ENCODE measurements around the gene CNTLN.
"Not testable (repeated sequence)": the region's sequence is repeated elsewhere in the genome, so short reads cannot be mapped to it uniquely, and the experiment has no call there.

Gene CNTLN

DNA sequence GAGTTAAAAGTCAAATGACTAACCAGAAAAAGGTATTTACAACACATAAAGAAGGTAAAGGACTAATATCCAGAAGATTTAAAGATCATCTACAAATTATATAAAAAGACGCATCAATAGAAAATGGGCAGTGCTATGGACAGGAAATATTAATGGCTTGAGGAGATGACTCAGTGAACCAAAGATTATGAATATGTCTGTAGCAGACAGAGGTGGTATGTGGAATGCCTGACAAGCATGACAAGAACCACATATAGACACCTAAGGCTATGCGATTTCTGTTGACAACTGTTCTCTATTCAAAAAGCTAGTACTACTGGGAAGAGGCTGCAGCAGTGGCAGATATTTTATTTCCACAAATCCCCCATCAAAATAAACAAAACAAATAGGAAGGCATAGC is 267.0 kb downstream of the CNTLN start:
- in situ Hi-C loops (cut with MboI; ENCODE audit: low sequenced_read_pairs) = no loop called here

DNA sequence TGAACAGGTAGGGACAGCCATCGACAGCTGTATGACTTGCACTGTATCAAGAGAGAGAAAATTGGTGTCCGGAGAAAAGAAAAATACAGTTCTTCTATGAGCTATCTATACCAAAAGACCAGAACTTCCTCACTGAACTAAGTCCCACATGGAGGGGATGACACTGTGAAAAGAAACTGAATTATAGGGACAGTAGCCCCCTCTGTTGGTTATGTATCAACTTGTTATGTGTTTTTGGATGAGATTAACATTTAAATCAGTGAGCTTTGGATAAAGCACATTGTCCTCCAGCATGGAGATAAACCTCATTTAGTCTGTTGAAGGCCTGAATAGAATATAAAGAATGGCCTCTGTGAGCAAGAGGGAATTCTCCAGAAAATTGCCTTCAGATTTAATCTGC is 267.5 kb downstream of the CNTLN start:
- in situ Hi-C loops (cut with MboI; ENCODE audit: low sequenced_read_pairs) = no loop called here

GRCh38 chr9:17403539-17403938 is 268.7 kb downstream of the CNTLN start:
- in situ Hi-C loops (cut with MboI; ENCODE audit: low sequenced_read_pairs) = no loop called here

GRCh38 chr9:17414986-17415385 is 280.1 kb downstream of the CNTLN start:
- in situ Hi-C loops (cut with MboI; ENCODE audit: low sequenced_read_pairs) = no loop called here

GRCh38 chr9:17422994-17423680 is 288.3 kb downstream of the CNTLN start:
- in situ Hi-C loops (cut with MboI; ENCODE audit: low sequenced_read_pairs) = no loop called here

- in situ Hi-C loops (cut with MboI; ENCODE audit: low sequenced_read_pairs) = no loop called here
Measured at GRCh38 chr9:17423681-17424011, 288.8 kb downstream of the CNTLN start.

DNA sequence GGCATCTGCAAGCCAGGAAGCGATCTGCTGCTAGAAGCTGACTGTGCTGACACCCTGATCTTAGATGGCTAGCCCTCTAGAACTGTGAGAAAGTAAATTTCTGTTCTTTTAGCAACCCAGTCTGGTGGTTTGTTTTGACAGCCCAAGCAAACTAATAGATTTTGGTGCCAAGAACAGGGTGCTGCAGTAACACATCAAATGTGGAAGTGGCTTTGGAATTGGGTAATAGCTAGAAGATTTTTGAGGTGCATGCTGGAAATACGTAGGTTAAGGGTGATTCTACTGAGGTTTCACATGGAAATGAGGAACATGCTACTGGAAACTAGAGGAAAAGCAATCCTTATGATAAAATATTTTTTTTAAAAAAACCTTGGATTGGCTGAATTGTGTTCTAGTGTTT is 290.5 kb downstream of the CNTLN start:
- in situ Hi-C loops (cut with MboI; ENCODE audit: low sequenced_read_pairs) = no loop called here

GRCh38 chr9:17433526-17433925 is 298.7 kb downstream of the CNTLN start:
- in situ Hi-C loops (cut with MboI; ENCODE audit: low sequenced_read_pairs) = no loop called here

DNA sequence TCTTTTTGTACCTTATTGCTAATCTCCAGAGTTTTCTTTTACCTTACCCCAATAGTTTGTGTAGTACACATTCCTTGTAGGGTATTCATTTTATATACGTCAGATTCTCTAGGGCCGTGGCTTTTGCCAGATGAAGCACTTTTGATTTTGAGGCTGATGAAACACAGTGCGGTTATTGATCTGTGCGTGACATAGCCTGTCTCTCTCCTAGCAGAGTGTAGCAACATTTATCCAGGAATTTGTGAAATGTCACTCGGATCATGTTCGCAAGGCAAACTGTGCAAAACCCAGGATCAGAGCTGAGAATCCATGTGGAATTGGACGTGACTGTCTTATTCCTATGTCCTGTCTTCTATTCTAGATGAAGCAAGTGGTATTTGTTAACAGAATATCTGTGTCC is 302.0 kb downstream of the CNTLN start:
- in situ Hi-C loops (cut with MboI; ENCODE audit: low sequenced_read_pairs) = no loop called here

DNA sequence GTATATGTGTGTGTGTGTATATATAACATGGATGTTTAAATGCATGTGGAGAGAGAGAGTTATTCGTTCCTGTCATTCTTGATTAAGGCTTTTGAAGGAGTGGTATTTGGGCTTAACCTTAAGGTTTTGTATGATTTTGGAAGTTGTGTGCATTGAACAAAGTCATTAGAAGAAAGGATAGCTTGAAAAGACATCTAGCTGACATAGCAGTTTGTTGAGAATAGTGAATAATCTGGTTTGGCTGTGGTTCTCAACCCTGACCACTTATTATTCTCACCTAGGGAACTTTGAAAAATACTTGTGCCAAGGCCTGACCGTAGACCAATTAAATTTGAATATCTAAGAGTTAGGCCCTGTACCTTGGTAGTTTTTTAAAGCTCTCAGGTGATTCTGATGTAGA is 303.0 kb downstream of the CNTLN start:
- in situ Hi-C loops (cut with MboI; ENCODE audit: low sequenced_read_pairs) = no loop called here

DNA sequence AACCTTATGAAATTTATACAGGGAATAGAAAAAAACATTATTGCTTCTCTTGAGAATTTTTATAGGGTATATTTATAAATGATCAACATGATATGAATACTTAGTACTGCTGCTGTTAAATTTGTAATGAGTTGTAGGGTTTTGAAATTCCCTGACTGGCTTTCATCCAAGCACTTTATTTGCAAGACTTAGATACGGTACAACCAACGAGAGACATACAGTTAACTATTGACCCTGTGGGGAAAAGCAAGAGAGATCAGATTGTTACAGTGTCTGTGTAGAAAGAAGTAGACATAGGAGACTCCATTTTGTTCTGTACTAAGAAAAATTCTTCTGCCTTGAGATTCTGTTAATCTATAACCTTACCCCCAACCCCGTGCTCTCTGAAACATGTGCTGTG is 310.3 kb downstream of the CNTLN start:
- in situ Hi-C loops (cut with MboI; ENCODE audit: low sequenced_read_pairs) = not testable (repeated sequence)

DNA sequence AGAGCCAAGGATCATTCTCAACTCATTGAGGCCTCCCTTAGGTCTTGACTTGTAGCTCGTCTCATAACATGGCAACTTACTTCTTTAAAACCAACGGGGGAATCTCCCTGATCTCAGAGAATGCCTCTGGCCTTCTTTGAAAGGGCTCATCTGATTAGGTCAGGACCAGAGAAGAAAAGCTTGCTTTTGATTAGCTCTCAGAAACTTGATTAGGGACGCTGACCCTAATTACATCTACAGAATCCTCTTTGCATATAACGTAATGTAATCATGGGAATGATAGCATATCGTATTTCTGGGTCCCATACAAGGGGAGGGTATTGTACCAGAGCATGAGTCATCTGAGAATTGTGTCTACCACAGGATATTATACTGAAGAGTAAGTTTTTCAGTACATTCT is 318.9 kb downstream of the CNTLN start:
- in situ Hi-C loops (cut with MboI; ENCODE audit: low sequenced_read_pairs) = no loop called here

- in situ Hi-C loops (cut with MboI; ENCODE audit: low sequenced_read_pairs) = no loop called here
Measured at GRCh38 chr9:17462869-17463464, 328.1 kb downstream of the CNTLN start.

GRCh38 chr9:17470036-17470813 is 335.4 kb downstream of the CNTLN start:
- in situ Hi-C loops (cut with MboI; ENCODE audit: low sequenced_read_pairs) = no loop called here

- in situ Hi-C loops (cut with MboI; ENCODE audit: low sequenced_read_pairs) = no loop called here
Measured at GRCh38 chr9:17472126-17472525, 337.3 kb downstream of the CNTLN start.

GRCh38 chr9:17476401-17476800 is 341.6 kb downstream of the CNTLN start:
- in situ Hi-C loops (cut with MboI; ENCODE audit: low sequenced_read_pairs) = no loop called here

DNA sequence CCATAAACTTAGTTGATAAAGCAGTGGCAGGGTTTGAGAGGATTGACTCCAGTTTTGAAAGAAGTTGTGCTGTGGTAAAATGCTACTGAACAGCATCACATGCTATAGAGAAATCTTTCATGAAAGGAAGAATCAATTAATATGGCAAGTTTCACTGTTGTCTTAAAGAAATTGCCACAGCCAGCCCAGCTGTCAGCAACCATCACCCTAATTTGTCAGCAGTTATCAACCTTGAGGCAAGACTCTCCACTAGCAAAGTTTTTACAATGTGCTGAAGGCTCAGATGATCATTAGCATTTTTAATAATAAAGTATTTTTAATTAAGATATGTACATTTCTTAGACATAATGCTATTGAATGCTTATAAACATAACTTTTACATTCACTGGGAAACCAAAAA is 343.0 kb downstream of the CNTLN start:
- in situ Hi-C loops (cut with MboI; ENCODE audit: low sequenced_read_pairs) = no loop called here

DNA sequence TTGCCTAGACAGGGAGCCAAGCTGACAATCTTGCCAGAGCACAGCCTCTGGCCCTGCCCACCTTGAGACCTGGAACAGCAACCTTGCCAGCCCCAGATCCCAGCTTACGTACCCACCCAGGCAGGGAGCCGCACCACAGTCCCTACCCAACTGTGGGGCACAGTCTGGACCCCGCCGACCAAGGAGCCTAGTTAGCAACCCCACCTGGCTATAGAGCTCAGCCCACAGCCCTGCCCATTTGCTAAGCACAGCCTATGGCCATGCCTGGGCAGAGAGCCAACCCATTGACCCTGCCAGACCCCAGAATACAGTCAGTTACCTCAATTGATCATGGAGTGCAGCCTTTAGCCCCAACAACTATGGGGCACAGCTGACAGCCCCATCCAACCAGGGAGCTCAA is 346.1 kb downstream of the CNTLN start:
- in situ Hi-C loops (cut with MboI; ENCODE audit: low sequenced_read_pairs) = no loop called here

GRCh38 chr9:17481565-17481964 is 346.7 kb downstream of the CNTLN start:
- in situ Hi-C loops (cut with MboI; ENCODE audit: low sequenced_read_pairs) = no loop called here

DNA sequence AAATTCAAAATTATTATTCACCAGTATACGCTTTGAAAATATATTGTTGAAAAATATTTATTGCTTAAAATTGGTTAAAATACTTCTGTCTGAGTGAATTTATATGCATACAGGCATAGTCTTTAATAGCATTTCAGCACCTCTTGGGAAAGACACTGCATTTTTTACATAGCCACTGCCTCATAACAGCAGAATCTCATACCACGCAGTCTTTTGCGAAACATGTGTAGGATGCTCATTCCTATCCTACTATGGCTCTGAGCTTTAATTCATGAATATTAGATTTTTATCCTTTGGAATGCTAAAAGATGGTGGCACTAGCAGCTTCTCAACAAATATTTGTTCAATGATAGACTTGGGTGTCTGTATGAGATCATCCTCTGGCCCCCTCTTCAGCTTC is 350.1 kb downstream of the CNTLN start:
- in situ Hi-C loops (cut with MboI; ENCODE audit: low sequenced_read_pairs) = no loop called here

DNA sequence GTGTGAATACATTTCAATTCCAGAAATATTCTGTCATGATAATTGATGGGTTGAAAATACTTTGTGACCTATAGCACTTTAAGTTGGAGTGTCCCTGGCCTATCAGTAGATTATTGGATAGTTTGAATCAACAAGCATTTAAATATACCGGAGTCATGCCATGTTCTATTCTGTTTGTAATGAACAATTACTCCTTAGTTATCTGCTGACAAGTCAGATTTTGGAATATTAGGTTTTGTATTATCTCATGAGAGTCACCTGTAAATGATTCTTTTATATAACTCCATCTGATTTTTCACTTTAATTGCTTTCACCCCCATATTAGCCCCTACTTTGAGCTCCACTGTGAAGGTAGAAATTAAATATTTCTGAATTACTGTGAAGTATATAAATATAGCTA is 351.6 kb downstream of the CNTLN start:
- in situ Hi-C loops (cut with MboI; ENCODE audit: low sequenced_read_pairs) = no loop called here

GRCh38 chr9:17487467-17487866 is 352.6 kb downstream of the CNTLN start:
- in situ Hi-C loops (cut with MboI; ENCODE audit: low sequenced_read_pairs) = no loop called here
